Fibroblast of mammary gland (primary cell): ENCODE measurements around the gene ADAMTS2.

ENCODE experiments used
- DNase-seq: peaks from one replicate; pipeline ENCODE4 v3.0.0-alpha.2; 2010; ENCODE audit warnings: low read depth
- H3K4me3 ChIP-seq: 2 replicates; pipeline ENCODE4 v1.5.1; 2011; ENCODE audit warnings: low read depth, mild to moderate bottlenecking, low read length, moderate library complexity; ENCODE audit not compliant: control insufficient read depth
- CTCF ChIP-seq: conservative IDR thresholded peaks from 2 replicates; pipeline ENCODE4 v1.5.1; 2011; ENCODE audit warnings: low read depth, low read length, inconsistent platforms; ENCODE audit not compliant: control insufficient read depth, insufficient read depth

The ADAMTS2 gene

GRCh38 chr5:179147991-179148702 lies 197.1 kb downstream of the ADAMTS2 start:
- no peak overlapping the region for H3K4me3 ChIP-seq
- no peak for DNase-seq
- TF ChIP-seq CTCF = no peak

- no peak for DNase-seq
- no peak for TF ChIP-seq CTCF
- no peak overlapping the region for H3K4me3 ChIP-seq
Measured at GRCh38 chr5:179146277-179146676, 199.0 kb downstream of the ADAMTS2 start.

- H3K4me3 ChIP-seq = no peak overlapping the region
- peak; percentile 60 for TF ChIP-seq CTCF
- peak; percentile 81 for DNase-seq
Measured at GRCh38 chr5:179143446-179143845, 201.8 kb downstream of the ADAMTS2 start.

- peak; percentile 73 for DNase-seq
Measured at GRCh38 chr5:179142434-179143198, 202.6 kb downstream of the ADAMTS2 start.

GRCh38 chr5:179141867-179142266 lies 203.4 kb downstream of the ADAMTS2 start:
- no peak overlapping the region for H3K4me3 ChIP-seq
- TF ChIP-seq CTCF = no peak
- no peak for DNase-seq

More at GRCh38 chr5:179142434-179143198, 202.6 kb downstream of the ADAMTS2 start:
- no peak for TF ChIP-seq CTCF
- no peak overlapping the region for H3K4me3 ChIP-seq

GRCh38 chr5:179140293-179140692 lies 205.0 kb downstream of the ADAMTS2 start:
- H3K4me3 ChIP-seq = no peak overlapping the region
- DNase-seq = no peak
- no peak for TF ChIP-seq CTCF
